Loucy (cell line): Measurements from ENCODE around the gene BAG3.

Source experiments
- H2AFZ ChIP-seq: fragments of 200-600 bp; sonication (generic); 2 replicates; pipeline ENCODE4 v1.6.0; 2016; ENCODE audit warnings: antibody characterized with exemption, mild to moderate bottlenecking, low read length, moderate library complexity
- H3F3A ChIP-seq: fragments of 200-600 bp; 2 replicates; pipeline ENCODE4 v1.6.0; 2016; ENCODE audit warnings: antibody characterized with exemption, low read depth, mild to moderate bottlenecking
- H3K27me3 ChIP-seq: fragments of 200-600 bp; sonication (generic); 2 replicates; pipeline ENCODE4 v1.6.1; 2014; ENCODE audit warnings: low read length, mild to moderate bottlenecking; ENCODE audit not compliant: insufficient read depth, poor library complexity, severe bottlenecking
- H3K36me3 ChIP-seq: fragments of 200-600 bp; sonication (generic); 2 replicates; pipeline ENCODE4 v1.6.1; 2016; ENCODE audit warnings: low read length; ENCODE audit not compliant: insufficient read depth
- H3K4me1 ChIP-seq: fragments of 200-600 bp; sonication (generic); 2 replicates; pipeline ENCODE4 v1.5.1; 2014; ENCODE audit warnings: low read length, mild to moderate bottlenecking; ENCODE audit not compliant: insufficient read depth, poor library complexity, severe bottlenecking
- H3K4me2 ChIP-seq: fragments of 200-600 bp; sonication (generic); 2 replicates; pipeline ENCODE4 v1.6.0; 2014; ENCODE audit warnings: antibody characterized with exemption, low read length, low read depth, mild to moderate bottlenecking; ENCODE audit not compliant: poor library complexity, severe bottlenecking
- H3K4me3 ChIP-seq: fragments of 200-600 bp; sonication (generic); 2 replicates; pipeline ENCODE4 v1.5.1; 2014; ENCODE audit warnings: low read length, mild to moderate bottlenecking, mixed read lengths; ENCODE audit not compliant: poor library complexity, severe bottlenecking
- H3K79me2 ChIP-seq: fragments of 200-600 bp; sonication (generic); 2 replicates; pipeline ENCODE4 v1.6.1; 2014; ENCODE audit warnings: low read length; ENCODE audit not compliant: insufficient read depth
- H3K9ac ChIP-seq: fragments of 200-600 bp; sonication (generic); 2 replicates; pipeline ENCODE4 v1.6.0; 2014; ENCODE audit warnings: mild to moderate bottlenecking, low read depth, low read length, moderate library complexity; ENCODE audit not compliant: poor library complexity, severe bottlenecking
- H3K9me2 ChIP-seq: fragments of 200-600 bp; sonication (generic); replicated peaks from 2 replicates; pipeline ENCODE4 v1.6.1; 2016; ENCODE audit warnings: low read depth, low read length, mixed read lengths
- H3K9me3 ChIP-seq: fragments of 200-600 bp; sonication (generic); 2 replicates; pipeline ENCODE4 v1.6.1; 2014; ENCODE audit warnings: mild to moderate bottlenecking, antibody characterized with exemption, low read length, low read depth; ENCODE audit not compliant: insufficient read depth
- H4K20me1 ChIP-seq: fragments of 200-600 bp; sonication (generic); 2 replicates; pipeline ENCODE4 v1.6.0; 2014; ENCODE audit warnings: antibody characterized with exemption, low read length, mild to moderate bottlenecking; ENCODE audit not compliant: insufficient read depth, poor library complexity, severe bottlenecking
- CTCF ChIP-seq: fragments of 200-600 bp; sonication (generic); conservative IDR thresholded peaks from 2 replicates; pipeline ENCODE4 v1.5.1; 2014; ENCODE audit warnings: mild to moderate bottlenecking, antibody characterized with exemption, low read length
- EZH2phosphoT487 ChIP-seq: fragments of 200-600 bp; IDR thresholded peaks from 2 replicates; pipeline ENCODE4 v1.6.1; 2018; ENCODE audit warnings: antibody characterized with exemption, mild to moderate bottlenecking, moderate library complexity, borderline replicate concordance

Gene BAG3

GRCh38 chr10:119613741-119614140, 37.4 kb upstream of the BAG3 start:
- Histone ChIP-seq H3K36me3 (no peaks in the 10 kb centered on the region), H3K79me2 (no peaks in the 10 kb centered on the region)

GRCh38 chr10:119614686-119615085, 36.5 kb upstream of the BAG3 start:
- Histone ChIP-seq H3K9me2 (no peaks in the 10 kb centered on the region), H4K20me1 (no peaks in the 10 kb centered on the region), H3K27me3 (no peaks in the 10 kb centered on the region), H3F3A (no peaks in the 10 kb centered on the region), H3K4me1 (no peaks in the 10 kb centered on the region), H3K79me2 (no peaks in the 10 kb centered on the region), H3K4me3 (no peak overlapping the region), H3K9ac (no peak overlapping the region), H3K4me2 (no peak overlapping the region), H3K36me3 (no peaks in the 10 kb centered on the region), H2AFZ (no peak overlapping the region), H3K9me3 (no peaks in the 10 kb centered on the region)
- TF ChIP-seq EZH2phosphoT487 = no peak
- no peak for TF ChIP-seq CTCF

More at GRCh38 chr10:119613741-119614140, 37.4 kb upstream of the BAG3 start:
- no peak for TF ChIP-seq CTCF
- H3F3A ChIP-seq = no peaks in the 10 kb centered on the region
- no peaks in the 10 kb centered on the region for H3K4me1 ChIP-seq
- no peaks in the 10 kb centered on the region for H3K9me2 ChIP-seq
- H3K4me2 ChIP-seq = no peak overlapping the region
- H3K9me3 ChIP-seq = no peaks in the 10 kb centered on the region
- no peaks in the 10 kb centered on the region for H4K20me1 ChIP-seq
- no peak overlapping the region for H3K4me3 ChIP-seq
- H3K9ac ChIP-seq = no peak overlapping the region
- H3K27me3 ChIP-seq = no peaks in the 10 kb centered on the region
- H2AFZ ChIP-seq = no peak overlapping the region

- Histone ChIP-seq H3K9me2 (no peaks in the 10 kb centered on the region), H4K20me1 (no peaks in the 10 kb centered on the region), H3K9me3 (no peaks in the 10 kb centered on the region), H3K79me2 (no peaks in the 10 kb centered on the region), H3F3A (no peaks in the 10 kb centered on the region), H3K36me3 (no peaks in the 10 kb centered on the region), H3K4me1 (peaks cover 10% of the 10 kb centered on the region), H3K9ac (no peak overlapping the region), H3K4me2 (no peak overlapping the region), H3K27me3 (no peaks in the 10 kb centered on the region), H2AFZ (no peak overlapping the region), H3K4me3 (no peak overlapping the region)
- no peak for TF ChIP-seq CTCF
- no peak for TF ChIP-seq EZH2phosphoT487
These were observed 34.2 kb upstream of the BAG3 start for GRCh38 chr10:119616882-119617570.
